Activated effector memory CD4-positive, alpha-beta T cell treated with anti-CD3 and anti-CD28 coated beads, Interleukin-2, amount 50 U/mL, for 16 hours (primary cell): ENCODE data around the gene NAPG.
"Not testable (repeated sequence)": the region's sequence is repeated elsewhere in the genome, so short reads cannot be mapped to it uniquely, and the experiment has no call there.

Experiments used
- DNase-seq: peaks from one replicate; pipeline ENCODE4 v3.0.0-alpha.2; 2020

The NAPG gene

DNA sequence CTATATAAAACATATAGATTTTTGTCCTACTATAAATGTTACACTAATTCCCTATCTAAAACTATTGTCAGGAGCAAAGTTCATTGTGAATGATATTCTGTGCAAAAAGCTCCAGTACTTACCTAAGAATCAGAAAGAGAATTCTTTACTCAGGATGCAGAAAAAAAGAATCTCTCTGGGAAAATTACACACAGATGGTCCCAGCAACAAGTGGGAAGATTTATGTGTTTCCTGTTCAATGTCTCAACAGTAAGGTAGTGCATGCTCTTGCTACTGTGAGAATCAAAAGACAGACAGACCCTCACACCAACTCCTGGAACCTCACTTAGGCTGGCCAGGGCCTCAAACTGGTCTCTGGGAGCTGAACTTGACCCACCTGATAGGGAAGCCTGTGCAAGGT is 11.2 kb upstream of the NAPG start:
- no peak for DNase-seq

DNA sequence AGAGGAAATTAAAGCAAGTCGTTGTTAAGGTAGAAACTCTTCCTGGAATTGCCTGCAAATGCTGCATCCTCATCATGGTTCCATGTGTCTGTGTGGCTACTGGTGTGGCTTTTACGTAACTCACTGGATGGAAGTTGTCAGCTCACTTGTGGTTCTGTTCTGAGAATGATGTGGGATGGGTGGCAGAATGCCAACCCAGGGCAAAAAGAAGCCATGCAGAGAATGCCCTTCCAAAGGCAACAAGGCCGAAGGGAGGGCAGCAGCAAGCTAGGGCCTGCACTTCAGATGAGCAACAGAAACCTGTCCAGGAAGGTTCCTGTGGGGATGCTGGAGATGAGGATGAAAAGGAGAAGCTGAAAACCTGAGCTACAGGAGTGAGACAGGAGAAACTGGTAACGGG is 10.4 kb upstream of the NAPG start:
- DNase-seq: no peak

DNA sequence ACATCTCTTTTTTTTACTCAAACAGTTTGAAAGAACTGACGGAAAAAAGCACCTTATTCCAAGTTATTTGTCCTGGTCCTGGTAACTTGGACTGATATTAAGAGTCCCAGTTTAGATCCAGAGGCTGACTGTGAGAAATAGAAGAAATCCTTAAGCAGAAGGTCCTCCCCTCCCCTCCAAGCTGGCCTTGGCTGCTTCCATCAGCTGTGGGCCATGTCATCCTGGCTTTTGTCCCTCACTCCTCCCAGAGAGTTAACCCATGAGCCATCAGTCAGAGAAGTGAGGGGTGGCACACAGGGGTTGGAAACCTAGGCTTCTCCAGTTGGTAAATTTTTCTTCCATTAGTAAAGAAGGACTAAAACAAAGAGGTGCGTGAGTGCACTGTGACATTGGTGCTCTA is 9.7 kb upstream of the NAPG start:
- DNase-seq: no peak

- no peak for DNase-seq
These were observed 7.1 kb upstream of the NAPG start for GRCh38 chr18:10518595-10519255.

GRCh38 chr18:10519366-10519765 is 6.5 kb upstream of the NAPG start:
- no peak for DNase-seq

DNA sequence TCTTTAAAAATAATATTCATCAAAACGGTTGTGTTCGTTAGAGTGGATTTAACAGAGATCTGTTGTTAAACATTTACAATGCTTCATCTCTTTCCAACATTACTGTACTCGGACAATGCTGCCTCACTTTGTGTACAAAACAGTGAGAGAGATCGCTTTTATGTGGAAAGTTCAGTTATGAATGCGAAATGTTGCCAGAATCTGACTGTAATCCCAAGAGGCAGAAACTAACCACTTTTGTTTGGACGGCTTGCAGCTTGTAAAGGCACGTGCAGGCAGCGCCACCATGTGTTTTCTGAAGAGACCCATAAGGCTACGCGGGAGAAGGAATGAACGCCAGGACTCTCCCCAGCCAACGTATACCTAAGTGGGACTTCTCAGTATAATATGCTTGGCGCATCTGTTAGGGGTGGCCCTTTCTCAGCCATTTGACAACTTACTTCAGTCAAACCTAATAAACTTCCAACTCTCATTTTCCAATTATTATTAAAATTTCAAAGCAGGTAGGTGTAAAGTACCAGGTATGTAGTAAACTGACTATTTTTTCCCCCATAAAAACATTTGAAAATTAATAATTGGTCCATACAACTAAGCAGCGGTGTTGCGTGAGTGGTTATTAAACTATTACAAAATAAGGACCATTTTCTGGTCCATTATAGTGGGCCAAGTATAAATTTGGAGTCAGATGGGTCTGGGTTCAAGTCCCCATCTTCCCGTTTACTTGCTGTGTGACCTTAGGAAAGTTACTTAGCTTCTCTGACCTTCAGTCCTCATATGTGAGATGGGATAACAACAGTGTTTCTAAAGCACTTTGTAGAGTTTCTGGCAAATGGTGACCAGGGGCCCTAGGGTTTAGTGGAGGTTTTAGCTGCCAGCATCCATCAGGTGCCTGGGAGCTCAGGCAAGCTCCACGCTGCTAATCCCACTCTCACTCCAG is 5.6 kb upstream of the NAPG start:
- DNase-seq: peak; percentile 78

- DNase-seq: no peak
These were observed 4.3 kb upstream of the NAPG start for GRCh38 chr18:10521566-10521965.

DNA sequence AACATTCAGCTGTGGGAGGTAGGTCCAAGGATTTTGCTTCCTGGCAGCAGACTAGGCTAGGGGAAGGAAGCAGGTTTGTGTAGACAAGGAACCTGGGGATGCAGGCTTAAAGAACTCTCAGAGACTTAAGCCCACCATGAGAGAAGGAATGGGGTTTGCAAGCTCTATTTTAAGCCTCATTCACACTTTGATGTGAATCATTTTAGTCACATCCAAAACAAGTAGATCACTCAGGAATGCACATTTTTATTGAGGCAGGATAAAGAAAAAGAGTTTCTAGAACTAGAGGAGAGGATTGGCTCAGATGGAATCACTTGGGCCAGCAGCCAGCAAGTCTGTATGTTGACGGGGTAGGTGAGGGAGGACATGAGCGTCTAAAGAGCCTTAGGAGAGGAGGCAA is 3.3 kb upstream of the NAPG start:
- DNase-seq: no peak

GRCh38 chr18:10523544-10523943 is 2.3 kb upstream of the NAPG start:
- DNase-seq: no peak

GRCh38 chr18:10524507-10525370 is 1.1 kb upstream of the NAPG start:
- DNase-seq: no peak

- no peak for DNase-seq
These were observed 496 bp upstream of the NAPG start for GRCh38 chr18:10525371-10525691.

GRCh38 chr18:10526561-10526949 is 728 bp downstream of the NAPG start:
- no peak for DNase-seq

DNA sequence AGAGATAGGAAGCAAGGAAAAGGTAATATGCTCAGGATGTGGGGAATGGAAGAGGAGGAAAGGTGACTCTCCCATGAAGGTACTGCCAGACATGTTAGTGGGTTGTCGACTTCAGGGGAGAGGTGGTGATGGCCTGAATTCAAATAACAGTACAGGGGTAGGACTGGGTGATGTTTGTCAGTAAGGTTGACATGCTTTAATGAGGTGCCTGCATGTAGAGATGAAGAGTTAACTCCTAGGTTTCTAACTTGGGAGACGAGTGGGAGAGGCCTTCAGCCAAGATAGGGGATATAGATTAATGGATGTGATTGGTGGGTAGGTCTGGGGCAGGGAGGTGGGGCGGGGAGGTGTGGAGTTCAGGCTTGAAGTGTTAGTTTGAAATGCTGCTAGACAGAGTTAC is 2.6 kb downstream of the NAPG start:
- DNase-seq: no peak

DNA sequence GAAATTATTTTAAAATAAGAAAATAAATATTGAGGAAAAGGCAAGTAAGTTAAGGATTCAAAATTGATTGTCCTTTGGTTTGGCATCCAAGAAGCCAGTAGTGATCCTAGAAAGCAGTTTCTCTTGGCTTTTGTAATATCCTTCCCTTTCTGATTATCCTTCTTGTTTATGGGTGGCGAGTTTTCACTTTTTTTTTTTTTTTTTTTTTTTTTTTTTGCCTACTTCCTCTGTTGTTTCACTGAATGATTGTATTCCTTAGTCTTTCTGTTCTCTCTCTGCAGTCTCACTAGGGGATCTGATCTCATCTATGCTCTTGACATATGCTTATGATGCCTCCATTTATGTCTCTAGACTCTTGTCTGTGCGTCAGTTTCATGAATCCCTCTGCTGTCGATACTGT is 4.2 kb downstream of the NAPG start:
- DNase-seq: no peak

DNA sequence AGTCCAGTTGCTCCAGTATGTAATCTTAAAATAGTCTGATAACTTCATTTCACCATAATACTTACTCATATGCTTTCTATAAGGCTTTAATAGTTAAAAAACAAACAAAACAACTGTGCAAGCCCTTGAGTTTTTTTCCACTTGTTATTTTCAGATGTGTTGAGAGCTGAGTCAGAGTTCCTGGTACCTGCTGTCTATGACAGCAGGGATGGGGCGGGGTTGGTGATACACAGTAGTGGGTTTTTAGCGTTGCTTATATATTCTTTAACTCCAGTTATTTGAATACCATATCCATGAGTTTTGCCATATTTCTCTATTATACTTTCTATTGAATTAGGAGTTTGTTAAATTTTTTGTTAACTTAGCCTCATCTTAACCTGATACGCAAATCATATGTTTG is 5.0 kb downstream of the NAPG start:
- peak; percentile 73 for DNase-seq

DNA sequence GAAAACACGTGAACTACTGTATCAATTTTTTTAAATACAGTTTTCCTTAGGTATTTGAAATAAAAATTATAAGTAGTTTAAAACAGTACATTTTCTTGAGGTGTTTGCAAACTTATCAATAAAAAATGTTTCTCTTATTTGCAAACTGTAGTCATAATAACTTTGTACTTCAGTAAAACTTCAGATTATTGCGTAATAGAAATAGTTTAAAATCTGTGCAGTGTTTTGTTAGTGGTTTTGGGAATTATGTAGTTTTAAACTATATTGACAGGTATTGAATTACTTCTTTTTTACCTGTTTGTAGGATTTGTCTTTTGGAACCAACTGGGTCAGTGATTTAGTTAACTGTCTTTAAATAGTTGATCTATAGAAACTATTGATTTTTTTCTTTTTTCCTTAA is 7.3 kb downstream of the NAPG start:
- no peak for DNase-seq

GRCh38 chr18:10536280-10536679 is 10.5 kb downstream of the NAPG start:
- no peak for DNase-seq

- no peak for DNase-seq
These were observed 11.9 kb downstream of the NAPG start for GRCh38 chr18:10537765-10538164.

- DNase-seq: not testable (repeated sequence)
These were observed 13.3 kb downstream of the NAPG start for GRCh38 chr18:10539124-10539523.

GRCh38 chr18:10543277-10543676 is 17.4 kb downstream of the NAPG start:
- no peak for DNase-seq

DNA sequence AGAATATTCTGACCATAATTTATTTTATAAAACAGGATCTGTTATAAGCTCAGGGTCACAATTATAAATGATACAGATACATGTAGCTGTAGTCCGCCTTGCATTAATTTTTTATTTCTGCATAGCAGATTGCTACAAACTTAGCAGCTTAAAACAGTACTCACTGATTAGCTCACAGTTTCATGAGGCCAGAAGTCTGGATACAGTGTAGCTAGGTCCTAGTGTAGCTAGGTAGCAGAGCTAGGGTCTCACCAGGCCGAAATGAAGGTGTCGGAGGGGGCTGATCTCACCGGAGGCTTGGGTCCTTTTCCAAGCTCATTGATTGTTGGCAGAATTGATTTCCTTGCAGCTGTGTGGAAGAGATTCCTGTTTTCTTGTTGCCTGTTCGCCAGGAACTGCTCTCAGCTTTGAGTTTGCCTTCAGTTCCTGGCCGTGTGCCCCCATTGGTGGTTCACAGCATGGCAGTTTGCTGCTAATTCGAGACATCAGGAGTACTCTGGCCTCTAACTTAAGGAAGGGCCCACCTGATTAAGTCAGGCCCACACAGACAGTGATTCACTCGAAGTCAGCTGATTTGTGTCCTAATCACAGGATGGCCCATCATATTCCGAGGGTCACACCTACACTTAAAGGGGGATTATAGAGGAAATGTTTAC is 18.4 kb downstream of the NAPG start:
- DNase-seq: no peak

DNA sequence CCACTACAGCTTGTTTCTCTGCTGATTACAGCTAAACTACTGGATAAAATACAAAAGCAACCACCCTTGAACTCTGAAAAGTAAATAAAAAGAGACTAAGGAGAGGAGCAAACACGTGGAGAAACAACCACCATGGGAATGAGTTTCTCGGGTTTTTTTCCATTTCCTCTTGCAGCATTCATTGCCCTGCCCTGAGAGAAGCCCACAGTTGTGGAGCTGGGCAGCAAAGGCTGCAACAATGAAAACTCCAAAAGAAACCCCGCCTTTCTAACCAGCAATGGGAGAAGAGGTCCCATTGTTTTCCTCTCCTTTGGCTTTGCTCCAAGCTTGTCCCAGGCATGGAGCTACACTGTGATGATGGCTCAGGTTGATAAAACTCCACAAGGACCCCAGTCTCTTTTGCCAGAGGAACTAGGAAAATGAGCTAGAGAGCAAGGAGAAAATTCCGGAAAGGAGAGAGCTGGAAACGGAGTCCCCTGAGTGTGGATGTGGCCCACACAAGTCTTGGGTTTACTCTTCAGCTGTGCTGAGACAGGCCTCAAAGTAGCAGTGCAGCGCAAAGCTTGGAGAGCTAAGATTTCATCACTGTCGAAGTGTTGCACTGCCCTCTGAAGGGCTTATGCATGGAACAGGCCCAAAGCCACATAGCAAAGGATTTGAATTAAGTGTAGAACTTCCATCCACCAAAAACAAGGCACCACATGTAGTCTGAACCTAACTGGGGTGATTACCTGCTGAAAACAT is 20.9 kb downstream of the NAPG start:
- no peak for DNase-seq
